ENCODE data around the gene CD300LD. TPM values are rescaled to one million over a fixed set of nuclear protein-coding genes. Genes with fewer than 3 reads are reported as not detected.
A peak's percentile ranks its signal among the peaks of the same experiment; 100 is the strongest.
"Not testable (repeated sequence)": the region's sequence is repeated elsewhere in the genome, so short reads cannot be mapped to it uniquely, and the experiment has no call there.

Gene CD300LD
- total and polyA plus RNA-seq, 2 experiments from 2014 or later: not detected

DNA sequence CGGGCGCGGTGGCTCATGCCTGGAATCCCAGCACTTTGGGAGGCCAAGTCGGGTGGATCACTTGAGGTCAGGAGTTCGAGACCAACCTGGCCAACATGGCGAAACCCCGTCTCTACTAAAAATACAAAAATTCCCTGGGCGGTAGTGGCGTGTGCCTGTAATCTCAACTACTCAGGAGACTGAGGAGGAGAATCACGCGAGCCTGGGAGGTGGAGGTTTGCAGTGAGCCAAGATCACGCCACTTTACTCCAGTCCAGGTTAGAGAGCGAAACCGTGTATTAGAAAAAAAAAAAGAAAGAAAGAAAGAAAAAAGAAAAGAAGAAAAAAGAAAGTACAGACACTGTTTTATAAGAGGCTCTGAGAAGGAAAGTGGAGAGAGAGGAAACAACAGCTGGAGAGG lies 38.2 kb upstream of the CD300LD start:
- H3K36me3 ChIP-seq (ENCODE audit: insufficient read depth); H3K27me3 ChIP-seq (ENCODE audit: insufficient read depth); H3K4me3 Mint-ChIP-seq; H3K27me3 Mint-ChIP-seq (ENCODE audit: insufficient read depth, low read depth, poor library complexity); H3F3A ChIP-seq (replicated peaks; ENCODE audit: low read depth); H3K79me2 ChIP-seq (replicated peaks; ENCODE audit: insufficient read depth); H3K36me3 Mint-ChIP-seq (ENCODE audit: low read depth); DNase-seq (ENCODE audit: low spot score); H3K27ac ChIP-seq (ENCODE audit: low read depth); H3K9me3 Mint-ChIP-seq; H3K27ac Mint-ChIP-seq; H4K20me1 ChIP-seq (replicated peaks; ENCODE audit: insufficient read depth); H3K9me2 ChIP-seq (ENCODE audit: insufficient read depth); H3K4me2 ChIP-seq; ATAC-seq; H3K4me3 ChIP-seq: not testable (repeated sequence)
- H3K4me1 Mint-ChIP-seq: peaks cover 22% of the 10 kb centered on the region
- peaks cover 10% of the 10 kb centered on the region for H3K4me1 ChIP-seq (ENCODE audit: insufficient read depth)
- H2AFZ ChIP-seq: peak overlapping the region; percentile 44

- no peaks in the 10 kb centered on the region for H3K36me3 Mint-ChIP-seq (ENCODE audit: low read depth)
- H3K36me3 ChIP-seq (ENCODE audit: insufficient read depth): no peaks in the 10 kb centered on the region
- peaks cover 2% of the 10 kb centered on the region for H3K27me3 Mint-ChIP-seq (ENCODE audit: insufficient read depth, low read depth, poor library complexity)
- peaks cover 4% of the 10 kb centered on the region; the same call in 1 of the 3 replicates for H3K4me1 Mint-ChIP-seq
- no peaks in the 10 kb centered on the region for H3K4me1 ChIP-seq (ENCODE audit: insufficient read depth)
- H3K4me2 ChIP-seq: no peak overlapping the region
- H4K20me1 ChIP-seq (replicated peaks; ENCODE audit: insufficient read depth): no peaks in the 10 kb centered on the region
- no peak for DNase-seq (ENCODE audit: low spot score)
- no peak overlapping the region for H3K4me3 ChIP-seq
- no peaks in the 10 kb centered on the region for H3K9me2 ChIP-seq (ENCODE audit: insufficient read depth)
- no peaks in the 10 kb centered on the region for H3K27me3 ChIP-seq (ENCODE audit: insufficient read depth)
- H2AFZ ChIP-seq: no peak overlapping the region
- H3K27ac Mint-ChIP-seq: no peak overlapping the region
- no peak overlapping the region for H3K4me3 Mint-ChIP-seq
- H3K9me3 Mint-ChIP-seq: no peaks in the 10 kb centered on the region; the same call in 2 of the 3 replicates
- no peak overlapping the region for H3K27ac ChIP-seq (ENCODE audit: low read depth)
- H3F3A ChIP-seq (replicated peaks; ENCODE audit: low read depth): no peaks in the 10 kb centered on the region
- H3K79me2 ChIP-seq (replicated peaks; ENCODE audit: insufficient read depth): no peaks in the 10 kb centered on the region
- ATAC-seq: no peak
- TF ChIP-seq ZNF331 (CRISPR knock-in tag; IDR thresholded peaks at IDR 0.05; ENCODE audit: low read depth) (no peak), EZH2 (IDR thresholded peaks at IDR 0.05; ENCODE audit: low read depth, unreplicated experiment) (no peak), STAT1 (IDR thresholded peaks at IDR 0.05; ENCODE audit: unreplicated experiment) (no peak), JUNB (IDR thresholded peaks at IDR 0.05; ENCODE audit: unreplicated experiment) (no peak), ZNF114 (CRISPR knock-in tag; IDR thresholded peaks at IDR 0.05) (no peak), EZH2phosphoT487 (IDR thresholded peaks at IDR 0.05; ENCODE audit: unreplicated experiment) (no peak), CREB1 (CRISPR knock-in tag; IDR thresholded peaks at IDR 0.05; ENCODE audit: low read depth) (no peak), NANOG (IDR thresholded peaks at IDR 0.05; ENCODE audit: borderline replicate concordance) (no peak), POLR2AphosphoS5 (IDR thresholded peaks at IDR 0.05; ENCODE audit: low read depth) (no peak), ZNF462 (CRISPR knock-in tag; IDR thresholded peaks at IDR 0.05) (no peak)
- TF ChIP-seq, protein P1, sequence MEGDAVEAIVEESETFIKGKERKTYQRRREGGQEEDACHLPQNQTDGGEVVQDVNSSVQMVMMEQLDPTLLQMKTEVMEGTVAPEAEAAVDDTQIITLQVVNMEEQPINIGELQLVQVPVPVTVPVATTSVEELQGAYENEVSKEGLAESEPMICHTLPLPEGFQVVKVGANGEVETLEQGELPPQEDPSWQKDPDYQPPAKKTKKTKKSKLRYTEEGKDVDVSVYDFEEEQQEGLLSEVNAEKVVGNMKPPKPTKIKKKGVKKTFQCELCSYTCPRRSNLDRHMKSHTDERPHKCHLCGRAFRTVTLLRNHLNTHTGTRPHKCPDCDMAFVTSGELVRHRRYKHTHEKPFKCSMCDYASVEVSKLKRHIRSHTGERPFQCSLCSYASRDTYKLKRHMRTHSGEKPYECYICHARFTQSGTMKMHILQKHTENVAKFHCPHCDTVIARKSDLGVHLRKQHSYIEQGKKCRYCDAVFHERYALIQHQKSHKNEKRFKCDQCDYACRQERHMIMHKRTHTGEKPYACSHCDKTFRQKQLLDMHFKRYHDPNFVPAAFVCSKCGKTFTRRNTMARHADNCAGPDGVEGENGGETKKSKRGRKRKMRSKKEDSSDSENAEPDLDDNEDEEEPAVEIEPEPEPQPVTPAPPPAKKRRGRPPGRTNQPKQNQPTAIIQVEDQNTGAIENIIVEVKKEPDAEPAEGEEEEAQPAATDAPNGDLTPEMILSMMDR (conservative IDR thresholded peaks at IDR 0.05; ENCODE audit: low read depth in 2 of 2): no peak
- TF ChIP-seq, protein P2, sequence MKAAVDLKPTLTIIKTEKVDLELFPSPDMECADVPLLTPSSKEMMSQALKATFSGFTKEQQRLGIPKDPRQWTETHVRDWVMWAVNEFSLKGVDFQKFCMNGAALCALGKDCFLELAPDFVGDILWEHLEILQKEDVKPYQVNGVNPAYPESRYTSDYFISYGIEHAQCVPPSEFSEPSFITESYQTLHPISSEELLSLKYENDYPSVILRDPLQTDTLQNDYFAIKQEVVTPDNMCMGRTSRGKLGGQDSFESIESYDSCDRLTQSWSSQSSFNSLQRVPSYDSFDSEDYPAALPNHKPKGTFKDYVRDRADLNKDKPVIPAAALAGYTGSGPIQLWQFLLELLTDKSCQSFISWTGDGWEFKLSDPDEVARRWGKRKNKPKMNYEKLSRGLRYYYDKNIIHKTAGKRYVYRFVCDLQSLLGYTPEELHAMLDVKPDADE (IDR thresholded peaks at IDR 0.05): no peak
Observed at GRCh38 chr17:74625661-74626060, 33.6 kb upstream of the CD300LD start.

All from GM23338 (cell line).